Mesothelial cell of epicardium (in vitro differentiated cells): ENCODE data around the gene ALX1. TPM values are rescaled to one million over a fixed set of nuclear protein-coding genes. Genes with fewer than 3 reads are reported as not detected.
"Not testable (repeated sequence)": the region's sequence is repeated elsewhere in the genome, so short reads cannot be mapped to it uniquely, and the experiment has no call there.

Experiments
- DNase-seq, 2 experiments: peaks; one replicate each; pipeline ENCODE4 v3.0.0; 2021; ENCODE audit warnings: low spot score in 2 of 2; ENCODE audit not compliant: unreplicated experiment in 2 of 2
- H3K27ac Mint-ChIP-seq: 2 replicates; pipeline ENCODE4 v1.8.0; 2021; ENCODE audit warnings: mixed read lengths
- H3K27me3 Mint-ChIP-seq: 2 replicates; pipeline ENCODE4 v1.8.0; 2021; ENCODE audit warnings: low read depth, mixed read lengths
- H3K36me3 Mint-ChIP-seq: 2 replicates; pipeline ENCODE4 v1.8.0; 2021; ENCODE audit warnings: mixed read lengths
- H3K4me1 Mint-ChIP-seq: 2 replicates; pipeline ENCODE4 v1.8.0; 2021; ENCODE audit warnings: mixed read lengths
- H3K4me3 Mint-ChIP-seq: 2 replicates; pipeline ENCODE4 v1.8.0; 2021; ENCODE audit warnings: mild to moderate bottlenecking, moderate library complexity, mixed read lengths
- H3K9me3 Mint-ChIP-seq: 2 replicates; pipeline ENCODE4 v1.8.0; 2021; ENCODE audit warnings: mixed read lengths
- CTCF ChIP-seq: fragments of 200-600 bp; sonication (generic); IDR thresholded peaks from one replicate; pipeline ENCODE4 v1.5.0; 2021; ENCODE audit warnings: antibody characterized with exemption; ENCODE audit not compliant: unreplicated experiment
- total RNA-seq: library from RNA; stranded (reverse); gene quantifications from 3 replicates; pipeline ENCODE4 v1.2.1, GENCODE V29; 2021

Gene ALX1
- total RNA-seq, 1 donor from 2014 or later: 14.2 TPM

- H3K4me3 Mint-ChIP-seq: no peak overlapping the region
- TF ChIP-seq CTCF: no peak
- DNase-seq: no peak
- H3K4me1 Mint-ChIP-seq: peaks cover 34% of the 10 kb centered on the region
- no peaks in the 10 kb centered on the region for H3K27me3 Mint-ChIP-seq
- H3K36me3 Mint-ChIP-seq: peaks cover 10% of the 10 kb centered on the region
- no peaks in the 10 kb centered on the region for H3K9me3 Mint-ChIP-seq
- peak overlapping the region; percentile 61 for H3K27ac Mint-ChIP-seq
These were observed 21.0 kb downstream of the ALX1 start for GRCh38 chr12:85301051-85301450.

GRCh38 chr12:85308374-85308773 is 28.4 kb downstream of the ALX1 start:
- no peaks in the 10 kb centered on the region for H3K27me3 Mint-ChIP-seq
- H3K4me1 Mint-ChIP-seq: peaks cover 39% of the 10 kb centered on the region
- no peak overlapping the region for H3K4me3 Mint-ChIP-seq
- peak overlapping the region; percentile 62 for H3K27ac Mint-ChIP-seq
- no peak for TF ChIP-seq CTCF
- H3K36me3 Mint-ChIP-seq: no peaks in the 10 kb centered on the region
- no peaks in the 10 kb centered on the region for H3K9me3 Mint-ChIP-seq
- DNase-seq: no peak

GRCh38 chr12:85309125-85309566 is 29.1 kb downstream of the ALX1 start:
- peaks cover 35% of the 10 kb centered on the region for H3K4me1 Mint-ChIP-seq
- no peak for TF ChIP-seq CTCF
- no peaks in the 10 kb centered on the region for H3K9me3 Mint-ChIP-seq
- no peak for DNase-seq
- H3K4me3 Mint-ChIP-seq: peak overlapping the region; percentile 18
- no peaks in the 10 kb centered on the region for H3K27me3 Mint-ChIP-seq
- peak overlapping the region; percentile 62 for H3K27ac Mint-ChIP-seq
- H3K36me3 Mint-ChIP-seq: peaks cover 2% of the 10 kb centered on the region

- peak overlapping the region; percentile 8 for H3K4me3 Mint-ChIP-seq
- no peaks in the 10 kb centered on the region for H3K9me3 Mint-ChIP-seq
- H3K36me3 Mint-ChIP-seq: peaks cover 2% of the 10 kb centered on the region
- DNase-seq: no peak
- TF ChIP-seq CTCF: no peak
- H3K27ac Mint-ChIP-seq: no peak overlapping the region
- H3K4me1 Mint-ChIP-seq: peaks cover 32% of the 10 kb centered on the region
- no peaks in the 10 kb centered on the region for H3K27me3 Mint-ChIP-seq
These were observed 30.0 kb downstream of the ALX1 start for GRCh38 chr12:85310025-85310424.

- Mint-ChIP-seq H3K27me3 (no peaks in the 10 kb centered on the region), H3K4me1 (peaks cover 32% of the 10 kb centered on the region), H3K9me3 (no peaks in the 10 kb centered on the region), H3K36me3 (peaks cover 2% of the 10 kb centered on the region), H3K4me3 (no peak overlapping the region), H3K27ac (no peak overlapping the region)
- no peak for DNase-seq
- TF ChIP-seq CTCF: peak; percentile 76
These were observed 30.5 kb downstream of the ALX1 start for GRCh38 chr12:85310456-85311076.

- not testable (repeated sequence) for H3K4me1 Mint-ChIP-seq, H3K9me3 Mint-ChIP-seq, DNase-seq, H3K27me3 Mint-ChIP-seq, H3K36me3 Mint-ChIP-seq
- Mint-ChIP-seq H3K4me3 (peak overlapping the region; percentile 39), H3K27ac (peak overlapping the region; percentile 25)
These were observed 38.0 kb downstream of the ALX1 start for GRCh38 chr12:85317866-85318636.
